CD4-positive, CD25-positive, alpha-beta regulatory T cell (primary cell): ENCODE data around the gene PRDM16. TPM values are rescaled to one million over a fixed set of nuclear protein-coding genes. Genes with fewer than 3 reads are reported as not detected.

Experiments used
- ATAC-seq, 2 donors: fragments of 150-1000 bp; cut with Tn5 transposase; one replicate each; pipeline ENCODE4 v1.10.0; 2021; ENCODE audit warnings: low read depth in 2 of 2, moderate number of reproducible peaks in 2 of 2, moderate library complexity in 1 of 2
- DNase-seq, 3 donors: peaks; one replicate each; pipeline versions ENCODE4 v3.0.0 to v3.0.0-alpha.2; 2012 to 2022; ENCODE audit warnings: mixed read lengths in 1 of 3
- H3K27ac ChIP-seq: one replicate; pipeline ENCODE4 v1.7.0; 2013; ENCODE audit warnings: mild to moderate bottlenecking, low read length; ENCODE audit not compliant: insufficient read depth, poor library complexity, severe bottlenecking
- H3K27me3 ChIP-seq: one replicate; pipeline ENCODE4 v1.7.0; 2013; ENCODE audit warnings: low read length; ENCODE audit not compliant: control insufficient read depth, insufficient read depth
- H3K36me3 ChIP-seq: one replicate; pipeline ENCODE4 v1.7.0; 2013; ENCODE audit warnings: mild to moderate bottlenecking, low read length, moderate library complexity; ENCODE audit not compliant: control insufficient read depth, insufficient read depth
- H3K4me1 ChIP-seq: 2 replicates; pipeline ENCODE4 v1.7.0; 2013; ENCODE audit warnings: mild to moderate bottlenecking, low read length; ENCODE audit not compliant: insufficient read depth, control insufficient read depth, poor library complexity, severe bottlenecking
- H3K4me3 ChIP-seq: one replicate; pipeline ENCODE4 v1.7.0; 2013; ENCODE audit warnings: low read depth, mild to moderate bottlenecking, low read length, moderate library complexity
- H3K9me3 ChIP-seq, 2 experiments: 1 replicate in 1 of 2; 2 replicates in 1 of 2; pipeline ENCODE4 v1.7.0; 2013; ENCODE audit warnings: low read length in 2 of 2, mild to moderate bottlenecking in 1 of 2, moderate library complexity in 1 of 2; ENCODE audit not compliant: control insufficient read depth in 2 of 2
- H3K27ac Mint-ChIP-seq, 3 donors: one replicate each; pipeline ENCODE4 v1.8.0; 2020 to 2022; ENCODE audit warnings: mild to moderate bottlenecking in 3 of 3, mixed read lengths in 3 of 3, moderate library complexity in 2 of 3
- H3K27me3 Mint-ChIP-seq: one replicate; pipeline ENCODE4 v1.8.0; 2022; ENCODE audit warnings: mild to moderate bottlenecking, mixed read lengths
- H3K36me3 Mint-ChIP-seq: one replicate; pipeline ENCODE4 v1.8.0; 2020; ENCODE audit warnings: mixed read lengths
- H3K4me1 Mint-ChIP-seq, 4 donors: one replicate each; pipeline ENCODE4 v1.8.0; 2020 to 2022; ENCODE audit warnings: mixed read lengths in 4 of 4, mild to moderate bottlenecking in 1 of 4
- H3K4me3 Mint-ChIP-seq, 4 donors: one replicate each; pipeline ENCODE4 v1.8.0; 2020 to 2022; ENCODE audit warnings: mild to moderate bottlenecking in 4 of 4, mixed read lengths in 4 of 4, moderate library complexity in 3 of 4
- H3K9me3 Mint-ChIP-seq, 7 donors: one replicate each; pipeline ENCODE4 v1.8.0; 2020 to 2022; ENCODE audit warnings: mixed read lengths in 7 of 7, mild to moderate bottlenecking in 3 of 7, moderate library complexity in 2 of 7
- polyA plus RNA-seq, 4 donors: library from polyadenylated mRNA; unstranded; fragments of 300-500 nt; fragmentation: Illumina TruSeq; gene quantifications; one replicate each; pipeline ENCODE4 v1.2.3, GENCODE V29; 2021
- total RNA-seq: library from RNA; stranded (reverse); gene quantifications from one replicate; pipeline ENCODE4 v1.2.3, GENCODE V29; 2022

Gene PRDM16
- total and polyA plus RNA-seq, 5 donors from 2014 or later: 0.27 TPM; not detected in 4

DNA sequence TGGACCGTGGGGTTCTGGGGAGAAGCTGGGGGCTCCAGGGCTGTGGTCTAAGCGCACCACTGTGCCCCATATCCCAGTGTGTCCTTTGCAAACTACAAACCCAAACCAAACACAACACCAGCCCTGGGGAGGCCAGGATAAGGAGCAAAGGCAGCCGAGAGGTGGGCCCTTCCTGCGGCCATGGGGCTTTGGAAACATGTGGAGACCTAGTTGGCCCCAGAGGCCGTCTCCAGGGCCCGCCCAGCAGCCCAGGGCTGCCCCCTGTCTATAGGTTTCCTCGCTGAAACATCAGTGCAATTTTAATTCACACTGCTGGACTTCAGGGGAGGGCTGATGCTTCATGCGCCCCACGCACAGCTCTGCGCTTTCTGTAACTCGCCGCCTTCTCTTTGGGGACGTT is 61.3 kb downstream of the PRDM16 start:
- Mint-ChIP-seq H3K27ac (no peak overlapping the region), H3K9me3 (no peaks in the 10 kb centered on the region), H3K27me3 (no peaks in the 10 kb centered on the region), H3K36me3 (no peaks in the 10 kb centered on the region), H3K4me1 (no peaks in the 10 kb centered on the region), H3K4me3 (no peak overlapping the region)
- H3K27ac ChIP-seq: no peak overlapping the region
- DNase-seq (no peak), ATAC-seq (no peak)
- no peaks in the 10 kb centered on the region for H3K36me3 ChIP-seq
- H3K4me1 ChIP-seq: no peaks in the 10 kb centered on the region
- H3K9me3 ChIP-seq: no peaks in the 10 kb centered on the region
- H3K27me3 ChIP-seq: no peaks in the 10 kb centered on the region
- H3K4me3 ChIP-seq: no peak overlapping the region

DNA sequence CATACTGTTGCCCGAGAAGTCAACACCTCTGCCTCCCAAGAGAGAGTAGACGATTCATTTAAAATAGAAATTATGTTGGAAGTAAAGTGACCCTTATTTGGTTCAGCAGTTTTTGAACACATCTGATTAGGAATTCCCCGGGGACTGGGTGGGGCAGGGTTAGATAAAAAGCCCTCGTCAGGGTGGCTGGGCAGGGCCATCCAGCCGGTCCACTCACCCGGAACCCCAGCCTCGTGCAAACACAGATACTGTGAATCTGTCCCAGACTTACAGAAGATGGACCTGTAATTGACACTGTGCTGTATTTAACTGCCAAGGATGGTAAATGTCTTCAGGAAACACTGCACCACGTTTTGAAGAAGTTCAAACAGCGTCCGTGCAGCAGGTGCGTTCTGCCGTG is 63.7 kb downstream of the PRDM16 start:
- no peaks in the 10 kb centered on the region for H3K9me3 ChIP-seq
- no peaks in the 10 kb centered on the region for H3K36me3 Mint-ChIP-seq
- H3K4me1 Mint-ChIP-seq: no peaks in the 10 kb centered on the region
- DNase-seq (no peak), ATAC-seq (no peak)
- no peaks in the 10 kb centered on the region for H3K27me3 Mint-ChIP-seq
- H3K4me1 ChIP-seq: no peaks in the 10 kb centered on the region
- no peak overlapping the region for H3K4me3 ChIP-seq
- H3K27ac ChIP-seq: no peak overlapping the region
- H3K27ac Mint-ChIP-seq: no peak overlapping the region
- H3K4me3 Mint-ChIP-seq: no peak overlapping the region
- H3K9me3 Mint-ChIP-seq: no peaks in the 10 kb centered on the region
- H3K27me3 ChIP-seq: no peaks in the 10 kb centered on the region
- no peaks in the 10 kb centered on the region for H3K36me3 ChIP-seq

DNA sequence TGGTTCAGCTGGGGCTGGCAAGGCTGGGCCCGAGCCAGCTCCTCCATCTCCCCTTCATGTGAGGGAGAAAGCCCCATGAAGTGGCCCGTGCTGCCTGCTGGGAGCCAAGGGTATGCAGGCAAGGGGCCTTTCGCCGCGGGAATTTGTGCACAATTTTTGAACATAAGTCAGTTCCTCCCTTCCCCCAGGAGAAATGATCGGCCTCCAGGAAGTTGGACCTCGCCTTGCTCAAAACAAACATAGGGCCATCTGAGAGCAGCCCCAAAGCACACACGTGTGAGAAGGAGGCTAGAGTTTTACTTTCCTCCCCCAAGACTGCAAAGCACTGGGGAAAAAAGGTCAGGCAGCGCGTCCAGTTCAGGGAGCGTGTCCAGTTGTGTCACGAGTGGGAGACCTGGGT is 64.7 kb downstream of the PRDM16 start:
- Mint-ChIP-seq H3K36me3 (no peaks in the 10 kb centered on the region), H3K27me3 (no peaks in the 10 kb centered on the region), H3K9me3 (no peaks in the 10 kb centered on the region), H3K27ac (no peak overlapping the region), H3K4me1 (no peaks in the 10 kb centered on the region), H3K4me3 (no peak overlapping the region)
- ATAC-seq (no peak), DNase-seq (no peak)
- Histone ChIP-seq H3K27ac (no peak overlapping the region), H3K36me3 (no peaks in the 10 kb centered on the region), H3K4me1 (no peaks in the 10 kb centered on the region), H3K27me3 (no peaks in the 10 kb centered on the region), H3K4me3 (no peak overlapping the region), H3K9me3 (no peaks in the 10 kb centered on the region)

DNA sequence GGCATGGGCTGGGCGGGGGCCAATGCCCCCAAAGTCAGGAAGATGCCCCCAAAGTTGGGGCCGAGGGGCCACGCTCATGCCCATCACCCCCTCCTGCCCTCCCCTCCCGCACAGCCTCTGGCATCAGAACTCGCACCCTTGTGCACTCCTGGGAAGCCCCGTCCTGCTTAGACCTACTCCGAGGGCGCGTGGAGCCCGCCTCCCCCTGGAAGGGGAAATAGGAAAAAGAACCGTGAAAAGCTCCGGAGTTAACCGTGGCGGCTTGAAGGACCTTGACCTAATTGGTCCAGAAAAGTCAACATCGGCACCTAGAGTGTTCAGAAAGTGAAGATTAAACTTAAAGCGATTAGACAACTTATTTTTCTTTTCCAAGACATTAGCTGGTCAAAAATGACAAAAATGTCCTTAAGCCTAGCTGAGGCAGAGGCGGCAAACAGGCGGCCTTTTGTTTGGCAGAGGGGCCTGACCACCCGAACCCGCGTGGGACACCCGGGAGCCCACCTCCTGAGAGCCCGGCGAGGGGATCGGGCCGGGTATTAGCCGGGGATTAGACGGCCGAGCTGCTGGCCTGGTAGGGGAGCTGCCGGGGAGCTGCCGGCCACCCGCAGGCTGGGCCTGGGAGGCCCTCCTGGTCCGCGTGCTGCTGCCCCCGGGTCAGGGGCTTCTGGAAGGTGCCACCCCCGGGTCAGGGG is 65.5 kb downstream of the PRDM16 start:
- Histone ChIP-seq H3K4me1 (no peaks in the 10 kb centered on the region), H3K36me3 (no peaks in the 10 kb centered on the region), H3K27ac (no peak overlapping the region), H3K27me3 (no peaks in the 10 kb centered on the region), H3K4me3 (no peak overlapping the region), H3K9me3 (no peaks in the 10 kb centered on the region)
- DNase-seq (no peak), ATAC-seq (no peak)
- H3K36me3 Mint-ChIP-seq: no peaks in the 10 kb centered on the region
- no peaks in the 10 kb centered on the region for H3K4me1 Mint-ChIP-seq
- H3K27me3 Mint-ChIP-seq: no peaks in the 10 kb centered on the region
- no peak overlapping the region for H3K4me3 Mint-ChIP-seq
- no peak overlapping the region for H3K27ac Mint-ChIP-seq
- no peaks in the 10 kb centered on the region for H3K9me3 Mint-ChIP-seq

DNA sequence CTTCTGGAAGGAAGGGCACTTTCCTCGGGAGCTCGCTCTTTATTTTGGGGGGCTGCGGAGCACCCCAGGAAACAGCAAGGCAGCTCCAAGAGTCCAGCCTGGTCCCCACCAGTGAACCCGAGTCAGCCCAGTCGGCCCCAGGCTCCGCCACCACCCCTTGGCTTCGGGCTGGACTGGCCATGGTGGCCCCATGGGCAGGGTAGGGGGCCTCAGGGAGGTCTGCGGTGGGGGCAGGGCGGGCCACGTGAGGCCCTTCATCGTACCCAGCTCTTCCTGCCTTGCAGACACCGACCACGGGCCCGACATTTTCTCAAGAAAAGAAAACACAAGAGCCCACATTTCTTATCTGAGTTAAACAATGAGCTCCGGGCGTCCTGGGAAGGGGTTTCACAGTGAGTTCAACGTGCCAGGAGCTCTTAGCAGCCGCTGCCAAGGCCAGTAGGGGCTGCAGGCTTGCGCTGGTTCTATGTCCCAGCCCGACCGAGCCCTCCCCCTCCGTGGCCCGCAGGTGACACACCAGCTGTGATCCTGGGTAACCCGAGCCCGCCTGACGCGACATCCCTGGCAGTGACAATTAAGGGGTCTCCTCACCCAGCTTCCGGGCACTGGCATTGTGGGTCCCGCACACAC is 66.2 kb downstream of the PRDM16 start:
- Mint-ChIP-seq H3K9me3 (no peaks in the 10 kb centered on the region), H3K4me3 (no peak overlapping the region), H3K4me1 (no peaks in the 10 kb centered on the region)

DNA sequence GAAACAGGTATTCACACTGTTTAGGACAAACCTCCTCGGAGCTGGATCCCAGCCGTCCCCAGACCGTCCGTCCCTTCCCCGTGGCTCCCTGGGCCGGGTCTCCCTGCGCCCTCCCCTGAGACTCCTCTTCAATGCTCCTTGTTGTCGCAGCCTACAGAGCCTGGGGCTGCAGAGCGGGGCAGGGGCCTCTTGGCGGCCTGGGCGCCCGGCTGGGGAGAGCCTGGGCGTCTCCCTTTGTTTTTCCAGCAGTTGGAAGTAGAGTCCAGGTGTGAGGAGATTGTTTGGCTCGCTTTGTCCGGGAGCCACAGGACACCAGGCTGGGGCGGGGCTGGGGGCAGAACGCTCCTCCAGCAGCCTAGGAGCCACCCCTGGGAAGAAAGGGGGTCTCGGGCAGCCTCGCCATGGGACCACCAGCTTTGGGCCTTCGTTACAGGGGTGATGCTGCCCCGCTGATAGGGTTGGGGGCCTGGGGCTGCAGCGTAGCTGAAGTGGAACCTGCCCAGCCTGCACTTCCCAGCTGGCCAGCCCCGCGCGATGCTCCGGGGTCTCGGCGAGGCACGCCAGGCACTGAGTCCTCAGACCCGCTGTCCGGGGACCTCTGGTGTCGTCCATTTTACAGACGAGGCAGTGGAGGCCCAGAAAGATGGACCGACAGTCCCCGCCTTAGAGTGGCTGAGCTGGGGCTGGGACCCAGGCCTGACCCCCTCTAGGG is 66.9 kb downstream of the PRDM16 start:
- Mint-ChIP-seq H3K36me3 (no peaks in the 10 kb centered on the region), H3K4me3 (no peak overlapping the region), H3K27me3 (no peaks in the 10 kb centered on the region), H3K4me1 (no peaks in the 10 kb centered on the region), H3K27ac (no peak overlapping the region), H3K9me3 (no peaks in the 10 kb centered on the region)
- ATAC-seq (no peak), DNase-seq (no peak)
- no peaks in the 10 kb centered on the region for H3K4me1 ChIP-seq
- H3K27ac ChIP-seq: no peak overlapping the region
- no peaks in the 10 kb centered on the region for H3K27me3 ChIP-seq
- no peaks in the 10 kb centered on the region for H3K9me3 ChIP-seq
- no peak overlapping the region for H3K4me3 ChIP-seq
- no peaks in the 10 kb centered on the region for H3K36me3 ChIP-seq

More for the DNA sequence above, 66.2 kb downstream of the PRDM16 start:
- no peak for ATAC-seq
- DNase-seq: no peak
- Histone ChIP-seq H3K36me3 (no peaks in the 10 kb centered on the region), H3K27ac (no peak overlapping the region), H3K4me1 (no peaks in the 10 kb centered on the region), H3K9me3 (no peaks in the 10 kb centered on the region), H3K27me3 (no peaks in the 10 kb centered on the region), H3K4me3 (no peak overlapping the region)
- Mint-ChIP-seq H3K27ac (no peak overlapping the region), H3K27me3 (no peaks in the 10 kb centered on the region), H3K36me3 (no peaks in the 10 kb centered on the region)

DNA sequence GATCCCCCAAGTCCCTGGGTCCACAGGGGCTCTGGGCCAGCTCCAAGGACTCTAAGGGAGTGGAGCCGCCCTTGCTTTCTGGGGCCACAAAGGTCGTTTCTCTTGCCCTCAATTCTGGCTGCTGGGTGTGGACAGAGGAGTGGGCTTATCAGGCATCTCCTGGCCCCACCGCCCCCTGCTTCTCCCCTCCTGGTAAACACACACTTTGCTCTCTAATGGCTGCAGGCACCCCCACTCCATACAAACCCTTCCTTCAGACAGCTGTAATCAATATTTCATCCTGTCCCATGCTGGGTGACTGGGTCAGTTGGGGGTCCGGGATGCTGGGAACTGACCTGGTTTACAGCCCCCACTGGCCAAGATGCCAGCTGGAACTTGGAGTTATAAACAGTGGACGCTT is 67.5 kb downstream of the PRDM16 start:
- no peak overlapping the region for H3K27ac ChIP-seq
- no peaks in the 10 kb centered on the region for H3K9me3 Mint-ChIP-seq

More for the DNA sequence above, 67.5 kb downstream of the PRDM16 start:
- Mint-ChIP-seq H3K4me3 (no peak overlapping the region), H3K36me3 (no peaks in the 10 kb centered on the region), H3K4me1 (no peaks in the 10 kb centered on the region), H3K27ac (no peak overlapping the region), H3K27me3 (no peaks in the 10 kb centered on the region)
- Histone ChIP-seq H3K4me1 (no peaks in the 10 kb centered on the region), H3K27me3 (no peaks in the 10 kb centered on the region), H3K9me3 (no peaks in the 10 kb centered on the region), H3K36me3 (no peaks in the 10 kb centered on the region), H3K4me3 (no peak overlapping the region)
- no peak for ATAC-seq
- DNase-seq: no peak
